NCI-H345 (cell line): ENCODE measurements around the gene APH1A.
"Not testable (repeated sequence)": the region's sequence is repeated elsewhere in the genome, so short reads cannot be mapped to it uniquely, and the experiment has no call there.

Source experiments
- DNase-seq: peaks from one replicate; lab custom pipeline; 2025; lab: John Stamatoyannopoulos, UW

APH1A gene

GRCh38 chr1:150233359-150234308 is 35.2 kb downstream of the APH1A start:
- peak; percentile 59 for DNase-seq

- DNase-seq: not testable (repeated sequence)
Measured at GRCh38 chr1:150232921-150233320, 35.9 kb downstream of the APH1A start.

GRCh38 chr1:150228246-150228645 is 40.6 kb downstream of the APH1A start:
- not testable (repeated sequence) for DNase-seq

DNA sequence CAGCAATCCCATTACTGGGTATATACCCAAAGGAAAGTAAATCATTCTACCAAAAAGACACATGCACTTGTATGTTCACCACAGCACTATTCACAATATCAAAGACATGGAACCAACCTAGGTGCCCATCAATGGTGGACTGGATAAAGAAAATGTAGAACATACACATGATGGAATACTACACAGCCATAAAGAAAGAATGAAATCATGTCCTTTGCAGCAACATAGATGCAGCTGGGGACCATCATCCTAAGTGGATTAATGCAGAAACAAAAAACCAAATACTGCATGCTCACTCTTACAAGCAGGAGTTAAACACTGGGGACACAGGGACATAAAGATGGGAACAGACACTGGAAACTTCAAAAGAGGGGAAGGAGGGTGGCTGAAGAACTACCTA is 41.6 kb downstream of the APH1A start:
- DNase-seq: no peak

DNA sequence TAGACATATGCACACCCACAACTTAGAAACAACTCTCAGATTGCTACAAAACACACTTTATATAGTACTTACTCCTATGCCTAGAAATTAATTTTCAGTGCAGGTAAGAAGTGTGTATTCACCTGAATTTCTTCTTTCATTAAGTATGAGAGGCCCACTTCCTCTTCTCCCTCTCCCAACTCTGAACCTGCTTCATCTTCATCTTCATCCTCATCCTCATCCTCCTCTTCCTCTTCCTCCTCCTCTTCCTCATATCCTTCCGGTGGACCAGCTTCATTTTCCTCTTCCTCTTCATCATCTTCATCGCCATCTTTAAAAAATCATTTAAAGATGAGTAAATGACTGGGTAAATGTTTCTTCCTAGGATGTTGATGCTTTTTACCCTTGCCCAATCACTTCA is 42.3 kb downstream of the APH1A start:
- DNase-seq: no peak

DNA sequence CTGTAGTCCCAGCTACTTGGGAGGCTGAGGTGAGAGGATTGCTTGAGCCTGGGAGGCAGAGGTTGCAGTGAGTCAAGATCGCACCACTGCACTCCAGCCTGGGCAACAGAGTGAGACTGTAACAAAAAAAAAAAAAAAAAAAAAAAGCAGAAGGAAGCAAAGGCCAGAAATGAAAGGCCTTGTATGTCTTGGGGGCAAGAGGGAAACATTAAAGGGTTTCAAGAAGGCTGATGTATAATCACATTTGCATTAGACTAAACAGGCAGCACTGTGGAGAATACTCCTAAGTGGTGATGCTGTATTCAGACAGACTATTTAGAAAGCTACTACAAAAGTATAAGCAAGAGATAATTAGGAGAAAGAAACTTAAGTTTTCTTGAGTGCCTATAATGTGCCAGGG is 43.3 kb downstream of the APH1A start:
- no peak for DNase-seq

DNA sequence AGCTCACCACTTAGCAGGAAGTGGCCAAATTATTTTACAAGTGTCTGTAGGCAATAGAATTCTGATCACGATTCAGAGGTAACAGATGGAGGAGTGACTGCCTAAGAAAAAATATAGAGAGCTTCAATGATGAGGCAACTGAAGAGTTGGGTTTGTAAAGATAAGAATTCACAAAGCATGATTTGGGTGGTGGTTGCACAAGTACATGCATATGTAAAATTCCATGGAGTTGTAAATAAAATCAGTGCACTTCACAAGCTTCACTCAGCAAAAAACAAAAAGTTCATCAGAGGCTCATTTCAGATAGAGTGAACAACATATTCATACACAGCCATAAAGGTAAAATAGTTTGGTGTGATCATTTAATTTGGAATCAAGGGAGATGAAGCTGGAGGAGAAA is 43.8 kb downstream of the APH1A start:
- DNase-seq: no peak

DNA sequence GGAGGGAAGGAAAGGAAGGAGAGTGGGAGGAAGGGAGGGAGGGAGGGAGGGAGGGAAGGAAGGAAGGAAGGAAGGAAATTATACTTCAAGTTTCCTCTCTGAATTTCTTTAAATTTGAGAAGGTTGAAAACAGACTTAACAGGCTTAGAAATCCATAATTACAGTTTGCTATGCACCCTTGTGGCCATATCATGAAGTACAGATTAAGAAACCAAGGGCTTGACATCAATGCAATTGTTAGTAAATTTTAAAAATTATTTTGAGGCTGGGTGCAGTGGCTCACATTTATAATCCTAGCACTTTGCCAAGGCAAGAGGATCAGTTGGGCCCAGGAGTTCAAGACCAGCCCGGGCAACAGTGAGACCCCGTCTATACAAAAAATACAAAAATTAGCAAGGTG is 47.3 kb downstream of the APH1A start:
- peak; percentile 8 for DNase-seq

- DNase-seq: not testable (repeated sequence)
Measured at GRCh38 chr1:150215855-150216254, 53.0 kb downstream of the APH1A start.
